Esophagus muscularis mucosa (tissue), 4 donors: Measurements from ENCODE around the gene ZSCAN22. TPM values are rescaled to one million over a fixed set of nuclear protein-coding genes. Genes with fewer than 3 reads are reported as not detected.
A peak's percentile ranks its signal among the peaks of the same experiment; 100 is the strongest.

Source experiments
- DNase-seq: peaks from one replicate; pipeline ENCODE4 v3.0.0-alpha.2; 2017; ENCODE audit errors: extremely low spot score
- H3K27ac ChIP-seq, 4 donors: fragments of 200-600 bp; sonication (generic); replicated peaks in 1 of 4; 1 replicate in 3 of 4; 2 replicates in 1 of 4; pipeline ENCODE4 v1.5.1; 2016 to 2019; ENCODE audit warnings: mild to moderate bottlenecking in 1 of 4
- H3K27me3 ChIP-seq, 4 donors: fragments of 200-600 bp; sonication (generic); one replicate each; pipeline versions ENCODE4 v1.5.1 to v1.6.0; 2016 to 2019
- H3K36me3 ChIP-seq, 4 donors: fragments of 200-600 bp; sonication (generic); one replicate each; pipeline ENCODE4 v1.5.1; 2016 to 2019
- H3K4me1 ChIP-seq, 4 donors: fragments of 200-600 bp; sonication (generic); one replicate each; pipeline ENCODE4 v1.5.1; 2016 to 2019
- H3K4me3 ChIP-seq, 4 donors: fragments of 200-600 bp; sonication (generic); 1 replicate in 2 of 4; 2 replicates in 2 of 4; pipeline ENCODE4 v1.5.1; 2016 to 2019; ENCODE audit warnings: mild to moderate bottlenecking in 4 of 4, moderate library complexity in 1 of 4
- H3K9me3 ChIP-seq, 4 donors: fragments of 200-600 bp; sonication (generic); 1 replicate in 3 of 4; 2 replicates in 1 of 4; pipeline ENCODE4 v1.5.1; 2016 to 2019
- CTCF ChIP-seq, 3 experiments: fragments of 200-600 bp in 2 of 3; fragments of 450-650 bp in 1 of 3; sonication (generic) in 2 of 3; IDR thresholded peaks; one replicate each; pipeline ENCODE4 v1.5.1; 2017 to 2019; ENCODE audit warnings: antibody characterized with exemption in 3 of 3, mild to moderate bottlenecking in 2 of 3, moderate library complexity in 1 of 3
- EP300 ChIP-seq: sonication (generic); formaldehyde crosslinking; IDR thresholded peaks from one replicate; pipeline ENCODE4 v1.6.1; 2017; ENCODE audit warnings: antibody characterized with exemption
- POLR2A ChIP-seq: fragments of 450-650 bp; IDR thresholded peaks from one replicate; pipeline ENCODE4 v1.6.1; 2017; ENCODE audit warnings: antibody characterized with exemption, moderate library complexity, mild to moderate bottlenecking, low read depth
- POLR2AphosphoS5 ChIP-seq, 2 donors: sonication (generic); formaldehyde crosslinking; IDR thresholded peaks; one replicate each; pipeline ENCODE4 v1.6.1; 2017; ENCODE audit warnings: antibody characterized with exemption in 2 of 2
- WGBS: methylation state at CpG from one replicate; pipeline ENCODE4 v1.1.5; 2018; 5-methylcytosine and 5-hydroxymethylcytosine counted together
- intact Hi-C: fragments of 100-400 bp; cut with DNase I; formaldehyde crosslinking; loops from one replicate; pipeline ENCODE4 v1.15.1; 2023
- total RNA-seq, 4 donors: library from RNA; depleted of rRNA; stranded (reverse); fragments of >200 nt; gene quantifications; one replicate each; pipeline versions ENCODE4 v1.1.0 to v1.2.1, GENCODE V29; 2016

The ZSCAN22 gene
- total RNA-seq, 4 donors from 2014 or later: 2.9 to 4.9 (median 3.6) TPM

- 34% methylated on average over 26 of the region's 26 CpGs for WGBS
- intact Hi-C loops: no loop called here
- Histone ChIP-seq H3K9me3 (no peaks in the 10 kb centered on the region), H3K27ac (peak overlapping the region; percentile 91 to 96 (median 94)), H3K4me3 (peak overlapping the region; percentile 75 to 99 (median 90)), H3K36me3 (no peaks in the 10 kb centered on the region), H3K4me1 (peaks cover 32 to 53% (median 37%) of the 10 kb centered on the region in 4 donors), H3K27me3 (peaks cover 0 to 5% (median 0%) of the 10 kb centered on the region in 4 donors)
- DNase-seq: no peak
- no peak for TF ChIP-seq POLR2A
- TF ChIP-seq POLR2AphosphoS5 (IDR thresholded peaks at IDR 0.05): no peak
- no peak for TF ChIP-seq CTCF (IDR thresholded peaks at IDR 0.05)
- TF ChIP-seq EP300: no peak
These were observed 54.8 kb downstream of the ZSCAN22 start for GRCh38 chr19:58381460-58382212.

- intact Hi-C loops: no loop called here
- 94% methylated on average over 3 of the region's 6 CpGs for WGBS
- Histone ChIP-seq H3K27me3 (peaks cover 0 to 5% (median 0%) of the 10 kb centered on the region in 4 donors), H3K27ac (no peak overlapping the region), H3K9me3 (no peaks in the 10 kb centered on the region), H3K36me3 (peaks cover 0 to 2% (median under 1%) of the 10 kb centered on the region in 4 donors), H3K4me3 (no peak overlapping the region), H3K4me1 (peaks cover 39 to 59% (median 44%) of the 10 kb centered on the region in 4 donors)
- TF ChIP-seq CTCF (IDR thresholded peaks at IDR 0.05) (no peak), POLR2A (no peak), EP300 (no peak), POLR2AphosphoS5 (IDR thresholded peaks at IDR 0.05) (no peak)
- DNase-seq: no peak
These were observed 56.3 kb downstream of the ZSCAN22 start for GRCh38 chr19:58382997-58383603.

DNA sequence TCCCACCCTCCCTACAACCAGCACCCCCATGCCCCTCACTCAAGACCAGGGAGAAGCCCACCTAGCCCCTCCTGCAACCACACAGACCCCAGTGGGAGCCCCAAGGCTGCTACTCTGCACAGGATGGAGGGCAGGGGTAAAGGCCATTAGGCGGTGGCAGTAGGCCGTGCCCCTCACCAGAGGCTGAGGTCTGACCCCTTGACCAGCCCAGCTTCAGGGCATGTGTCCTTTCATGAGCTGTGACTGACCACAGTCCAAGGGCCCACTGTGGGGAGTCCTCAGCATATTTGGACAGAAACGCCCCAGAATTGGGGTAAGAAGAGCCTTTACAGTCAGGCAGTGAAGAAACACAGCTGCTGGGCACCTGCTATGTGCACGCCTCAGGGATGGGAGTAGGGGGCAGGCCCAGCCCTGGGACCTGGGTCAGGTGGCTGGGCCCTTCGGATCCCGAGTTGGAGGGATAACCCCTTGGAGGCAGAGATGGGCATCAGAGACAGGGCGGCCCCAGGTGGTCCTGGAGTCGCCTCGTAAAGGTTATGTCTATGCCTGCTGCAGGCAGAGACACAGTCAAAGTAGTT is 58.6 kb downstream of the ZSCAN22 start:
- Histone ChIP-seq H3K4me3 (peak overlapping the region; percentile 75 to 87 (median 80)), H3K36me3 (peaks cover 10 to 25% (median 18%) of the 10 kb centered on the region in 4 donors), H3K4me1 (peaks cover 36 to 66% (median 53%) of the 10 kb centered on the region in 4 donors), H3K27me3 (peaks cover 0 to 5% (median 0%) of the 10 kb centered on the region in 4 donors), H3K27ac (peak overlapping the region; percentile 95 to 99 (median 98)), H3K9me3 (no peaks in the 10 kb centered on the region)
- intact Hi-C loops: no loop called here
- no peak for DNase-seq
- TF ChIP-seq EP300 (no peak), POLR2AphosphoS5 (IDR thresholded peaks at IDR 0.05) (no peak), CTCF (IDR thresholded peaks at IDR 0.05) (no peak), POLR2A (no peak)
- 90% methylated on average over 7 of the region's 9 CpGs for WGBS

- H3K36me3 ChIP-seq: peaks cover 16 to 31% (median 24%) of the 10 kb centered on the region in 4 donors
- TF ChIP-seq POLR2AphosphoS5 (IDR thresholded peaks at IDR 0.05): no peak
- no peak for TF ChIP-seq CTCF (IDR thresholded peaks at IDR 0.05)
- TF ChIP-seq EP300: no peak
- TF ChIP-seq POLR2A: no peak
- intact Hi-C loops: no loop called here
- H3K27me3 ChIP-seq: no peaks in the 10 kb centered on the region
- H3K4me3 ChIP-seq: peak overlapping the region; percentile 75 to 87 (median 80)
- no peaks in the 10 kb centered on the region for H3K9me3 ChIP-seq
- peaks cover 39 to 67% (median 57%) of the 10 kb centered on the region in 4 donors for H3K4me1 ChIP-seq
- H3K27ac ChIP-seq: peak overlapping the region; percentile 95 to 99 (median 98)
- WGBS: 21% methylated on average over 15 of the region's 36 CpGs
- DNase-seq: no peak
These were observed 59.2 kb downstream of the ZSCAN22 start for GRCh38 chr19:58385891-58386575.
